Heart left ventricle (tissue), 13 donors: ENCODE results near the gene LNX1.

Source experiments
- POLR2A ChIP-seq, 2 donors: fragments of 450-650 bp; IDR thresholded peaks; one replicate each; pipeline ENCODE4 v1.6.1; 2017; ENCODE audit warnings: antibody characterized with exemption in 2 of 2, mild to moderate bottlenecking in 2 of 2, moderate library complexity in 2 of 2
- TF ChIP-seq, protein P1 (sequence below), 12 donors: fragments of 200-600 bp; sonication (generic) in 4 of 12; IDR thresholded peaks; one replicate each; pipeline versions ENCODE4 v1.5.0 to v1.8.0; 2018 to 2022; ENCODE audit warnings: antibody characterized with exemption in 12 of 12, mild to moderate bottlenecking in 5 of 12
- donor health status: ischemic (EF 13 %, LVEDD 7.1; RV severe dilation, severe dysfunction).
- donor health status: DM: no; HTN: yes; CAD: no.
- donor health status: DM: no; HTN: no; CAD: no.
- donor health status: ischemic (EF 25% LVEDD 6.9; RV normal size, moderate dysfunction).
- donor health status: ischemic (EF 25% LVEDD 5.7; RV mildly dilated, moderate dysfunction).
- donor health status: ischemic (EF 35%, LVEDD 5.7; RV mildly dilated, moderate dysfunction).
- donor health status: nonischemic (EF 11% LVEDD 7.7; RV severe dilation, severe dysfunction).
- donor health status: DM: yes; HTN: yes; CAD: no.
- donor health status: PGD.
- donor health status: ischemic (EF 29% LVEDD 5.4; RV normal size, mild dysfunction).
- donor health status: nonischemic (EF 23%, LVEDD 6.1; RV moderate dilation, normal function).

DNA sequence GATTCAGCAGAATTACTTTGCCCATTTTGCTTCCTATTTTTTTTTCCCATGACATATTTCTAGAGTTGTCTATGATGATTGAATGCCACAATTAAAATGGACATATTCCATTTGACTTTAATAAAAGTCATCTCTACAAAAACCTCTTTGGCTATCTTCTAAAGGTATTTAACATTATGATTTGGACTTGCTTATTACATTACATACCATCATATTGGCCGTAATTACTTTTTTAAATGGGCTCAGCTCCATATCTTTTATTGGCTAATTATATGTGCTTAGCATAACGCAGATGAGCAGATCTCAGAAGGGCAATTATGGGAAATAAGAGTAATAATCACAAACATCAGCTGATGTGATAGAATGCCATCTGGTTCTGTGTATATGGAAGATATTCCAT is 4.5 kb upstream of the LNX1 start:
- TF ChIP-seq POLR2A (IDR thresholded peaks at IDR 0.05): no peak
- TF ChIP-seq, protein P1, sequence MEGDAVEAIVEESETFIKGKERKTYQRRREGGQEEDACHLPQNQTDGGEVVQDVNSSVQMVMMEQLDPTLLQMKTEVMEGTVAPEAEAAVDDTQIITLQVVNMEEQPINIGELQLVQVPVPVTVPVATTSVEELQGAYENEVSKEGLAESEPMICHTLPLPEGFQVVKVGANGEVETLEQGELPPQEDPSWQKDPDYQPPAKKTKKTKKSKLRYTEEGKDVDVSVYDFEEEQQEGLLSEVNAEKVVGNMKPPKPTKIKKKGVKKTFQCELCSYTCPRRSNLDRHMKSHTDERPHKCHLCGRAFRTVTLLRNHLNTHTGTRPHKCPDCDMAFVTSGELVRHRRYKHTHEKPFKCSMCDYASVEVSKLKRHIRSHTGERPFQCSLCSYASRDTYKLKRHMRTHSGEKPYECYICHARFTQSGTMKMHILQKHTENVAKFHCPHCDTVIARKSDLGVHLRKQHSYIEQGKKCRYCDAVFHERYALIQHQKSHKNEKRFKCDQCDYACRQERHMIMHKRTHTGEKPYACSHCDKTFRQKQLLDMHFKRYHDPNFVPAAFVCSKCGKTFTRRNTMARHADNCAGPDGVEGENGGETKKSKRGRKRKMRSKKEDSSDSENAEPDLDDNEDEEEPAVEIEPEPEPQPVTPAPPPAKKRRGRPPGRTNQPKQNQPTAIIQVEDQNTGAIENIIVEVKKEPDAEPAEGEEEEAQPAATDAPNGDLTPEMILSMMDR (IDR thresholded peaks at IDR 0.05): no peak
